Stimulated activated CD4-positive, alpha-beta T cell treated with anti-CD3 and anti-CD28 coated beads, Interleukin-4, amount 100 ng/mL, for 1 hour (primary cell): ENCODE data around the gene PRKAR2A.
"Not testable (repeated sequence)": the region's sequence is repeated elsewhere in the genome, so short reads cannot be mapped to it uniquely, and the experiment has no call there.

Source experiments
- DNase-seq: peaks from one replicate; pipeline ENCODE4 v3.0.0-alpha.2; 2020

PRKAR2A gene

GRCh38 chr3:48776854-48777253 lies 70.8 kb downstream of the PRKAR2A start:
- no peak for DNase-seq

GRCh38 chr3:48770192-48770502 lies 77.5 kb downstream of the PRKAR2A start:
- DNase-seq, result no peak

GRCh38 chr3:48765376-48765775 lies 82.3 kb downstream of the PRKAR2A start:
- no peak for DNase-seq

GRCh38 chr3:48762816-48763215 lies 84.9 kb downstream of the PRKAR2A start:
- no peak for DNase-seq

- DNase-seq, result not testable (repeated sequence)
Measured at GRCh38 chr3:48759991-48760540, 87.6 kb downstream of the PRKAR2A start.

- DNase-seq, result not testable (repeated sequence)
Measured at GRCh38 chr3:48759531-48759930, 88.1 kb downstream of the PRKAR2A start.

GRCh38 chr3:48759071-48759470 lies 88.6 kb downstream of the PRKAR2A start:
- DNase-seq, result no peak

GRCh38 chr3:48756640-48757039 lies 91.0 kb downstream of the PRKAR2A start:
- DNase-seq, result no peak

- DNase-seq, result no peak
Measured at GRCh38 chr3:48750856-48751255, 96.8 kb downstream of the PRKAR2A start.

GRCh38 chr3:48748754-48749153 lies 98.9 kb downstream of the PRKAR2A start:
- no peak for DNase-seq

- DNase-seq, result no peak
Measured at GRCh38 chr3:48747706-48748105, 100.0 kb downstream of the PRKAR2A start.

GRCh38 chr3:48747015-48747615 lies 100.6 kb downstream of the PRKAR2A start:
- no peak for DNase-seq

GRCh38 chr3:48743773-48744172 lies 103.9 kb downstream of the PRKAR2A start:
- DNase-seq, result no peak

- not testable (repeated sequence) for DNase-seq
Measured at GRCh38 chr3:48741226-48741625, 106.4 kb downstream of the PRKAR2A start.

GRCh38 chr3:48739955-48740823 lies 107.5 kb downstream of the PRKAR2A start:
- DNase-seq, result peak; percentile 57

- no peak for DNase-seq
Measured at GRCh38 chr3:48739617-48739954, 108.1 kb downstream of the PRKAR2A start.

GRCh38 chr3:48738926-48739616 lies 108.6 kb downstream of the PRKAR2A start:
- DNase-seq, result no peak

- no peak for DNase-seq
Measured at GRCh38 chr3:48738144-48738536, 109.5 kb downstream of the PRKAR2A start.

GRCh38 chr3:48735075-48735767 lies 112.5 kb downstream of the PRKAR2A start:
- DNase-seq, result not testable (repeated sequence)

GRCh38 chr3:48734541-48734940 lies 113.1 kb downstream of the PRKAR2A start:
- not testable (repeated sequence) for DNase-seq

- DNase-seq, result not testable (repeated sequence)
Measured at GRCh38 chr3:48733752-48734518, 113.7 kb downstream of the PRKAR2A start.

- no peak for DNase-seq
Measured at GRCh38 chr3:48727511-48727910, 120.2 kb downstream of the PRKAR2A start.
